HL-60/S4 treated with phorbol 12-myristate 13-acetate at 8.2 ng/mL for 4 days and 3 days (cell line): Measurements from ENCODE around the gene IFNL2.

ENCODE experiments used
- in situ Hi-C: fragments of 300-500 bp; cut with MboI; formaldehyde crosslinking; loops from 2 replicates; pipeline ENCODE4 v1.15.0; 2022; ENCODE audit warnings: low sequenced_read_pairs

Gene IFNL2

GRCh38 chr19:39316627-39317321 is 48.6 kb downstream of the IFNL2 start:
- in situ Hi-C loops: no loop called here

DNA sequence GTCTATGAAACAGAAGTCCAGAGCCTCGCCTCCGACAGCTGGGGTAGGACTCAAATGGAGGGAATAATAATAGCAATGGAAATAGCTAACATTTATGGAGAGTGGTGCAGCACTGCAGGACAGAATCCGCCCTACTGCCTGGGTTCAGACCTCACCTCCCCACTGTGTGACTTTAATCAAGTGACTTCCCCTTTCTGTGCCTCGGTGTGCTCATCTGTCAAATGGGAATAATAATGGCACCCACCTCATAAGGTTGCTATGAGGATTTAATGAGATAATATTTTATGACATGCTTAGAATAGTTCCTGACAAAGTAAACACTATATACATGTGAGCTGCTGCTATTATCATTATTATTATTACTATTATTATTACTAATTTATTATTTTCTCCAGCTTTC is 49.3 kb downstream of the IFNL2 start:
- in situ Hi-C loops: no loop called here

GRCh38 chr19:39318071-39318470 is 49.9 kb downstream of the IFNL2 start:
- in situ Hi-C loops: no loop called here

GRCh38 chr19:39318690-39319089 is 50.5 kb downstream of the IFNL2 start:
- in situ Hi-C loops: no loop called here

GRCh38 chr19:39319098-39319891 is 51.1 kb downstream of the IFNL2 start:
- in situ Hi-C loops: no loop called here
